B cell (primary cell): ENCODE measurements around the gene PTPRN2. TPM values are rescaled to one million over a fixed set of nuclear protein-coding genes. Genes with fewer than 3 reads are reported as not detected.

ENCODE experiments used
- ATAC-seq: fragments of 200-7000 bp; cut with Tn5 transposase; one replicate; pipeline ENCODE4 v1.10.0; 2021; ENCODE audit warnings: low read depth, mild to moderate bottlenecking, moderate number of reproducible peaks, moderate library complexity
- CTCF ChIA-PET: fragments of 350-600 bp; sonication (Branson Sonifier 250); formaldehyde crosslinking; loops from one replicate; lab custom pipeline; 2021; ENCODE audit warnings: antibody characterized with exemption, inconsistent platforms; lab: Charles Lee
- POLR2A ChIA-PET: fragments of 350-600 bp; sonication (Branson Sonifier 250); formaldehyde crosslinking; loops from one replicate; lab custom pipeline; 2021; ENCODE audit warnings: antibody characterized with exemption; lab: Charles Lee
- DNase-seq: peaks from one replicate; pipeline ENCODE4 v3.0.0; 2013
- H2AFZ ChIP-seq: 2 replicates; pipeline ENCODE4 v1.6.1; 2012; ENCODE audit warnings: mild to moderate bottlenecking, low read depth, low read length; ENCODE audit not compliant: insufficient read depth, poor library complexity, severe bottlenecking
- H3K27ac ChIP-seq, 2 donors: 1 replicate in 1 of 2; 2 replicates in 1 of 2; pipeline ENCODE4 v1.5.1; 2012 to 2013; ENCODE audit warnings: low read length in 2 of 2, mild to moderate bottlenecking in 2 of 2, moderate library complexity in 1 of 2
- H3K27me3 ChIP-seq, 4 experiments: fragments of 200-600 bp in 1 of 4; sonication (generic) in 1 of 4; replicated peaks in 1 of 4; 1 replicate in 2 of 4; 2 replicates in 2 of 4; pipeline versions ENCODE4 v1.6.1 to v1.7.0; 2013 to 2016; ENCODE audit warnings: low read length in 3 of 4, mild to moderate bottlenecking in 2 of 4, mixed read lengths in 1 of 4, moderate library complexity in 1 of 4; ENCODE audit not compliant: insufficient read depth in 4 of 4, control insufficient read depth in 3 of 4; ENCODE audit errors: control extremely low read depth in 1 of 4
- H3K36me3 ChIP-seq, 2 experiments: replicated peaks in 1 of 2; 1 replicate in 1 of 2; 2 replicates in 1 of 2; pipeline versions ENCODE4 v1.6.1 to v1.7.1; 2013; ENCODE audit warnings: low read length in 1 of 2; ENCODE audit not compliant: insufficient read depth in 2 of 2, control insufficient read depth in 1 of 2; ENCODE audit errors: control extremely low read depth in 1 of 2, extremely low read depth in 1 of 2
- H3K4me1 ChIP-seq, 2 donors: fragments of 200-600 bp in 1 of 2; sonication (generic) in 1 of 2; 1 replicate in 1 of 2; 2 replicates in 1 of 2; pipeline versions ENCODE4 v1.5.1 to v1.6.1; 2013 to 2017; ENCODE audit warnings: low read length in 2 of 2; ENCODE audit not compliant: control insufficient read depth in 2 of 2, insufficient read depth in 2 of 2
- H3K4me2 ChIP-seq: replicated peaks from 2 replicates; pipeline ENCODE3; 2012; ENCODE audit warnings: mild to moderate bottlenecking, low read depth, low read length; ENCODE audit not compliant: poor library complexity, severe bottlenecking
- H3K4me3 ChIP-seq, 5 experiments: fragments of 200-600 bp in 1 of 5; sonication (generic) in 1 of 5; 1 replicate in 3 of 5; 2 replicates in 2 of 5; pipeline versions ENCODE4 v1.5.1 to v1.7.0; 2011 to 2016; ENCODE audit warnings: low read length in 4 of 5, mild to moderate bottlenecking in 4 of 5, low read depth in 2 of 5, control low read depth in 1 of 5, moderate library complexity in 1 of 5; ENCODE audit not compliant: insufficient read depth in 1 of 5; ENCODE audit errors: control extremely low read depth in 1 of 5, extremely low read depth in 1 of 5
- H3K79me2 ChIP-seq: fragments of 200-600 bp; sonication (generic); one replicate; pipeline ENCODE4 v1.6.0; 2016; ENCODE audit warnings: low read length; ENCODE audit not compliant: control insufficient read depth, insufficient read depth
- H3K9ac ChIP-seq: fragments of 200-600 bp; sonication (generic); 2 replicates; pipeline ENCODE4 v1.6.1; 2017; ENCODE audit warnings: mild to moderate bottlenecking, low read length, moderate library complexity
- H3K9me3 ChIP-seq, 3 donors: one replicate each; pipeline versions ENCODE4 v1.6.1 to v1.7.1; 2013; ENCODE audit warnings: low read length in 2 of 3; ENCODE audit not compliant: control insufficient read depth in 2 of 3, insufficient read depth in 1 of 3; ENCODE audit errors: control extremely low read depth in 1 of 3
- H4K20me1 ChIP-seq: 2 replicates; pipeline ENCODE4 v1.6.0; 2012; ENCODE audit warnings: mild to moderate bottlenecking, low read length; ENCODE audit not compliant: insufficient read depth, control insufficient read depth, poor library complexity, severe bottlenecking
- H3K27ac Mint-ChIP-seq: one replicate; pipeline ENCODE4 v1.8.0; 2021; ENCODE audit warnings: mixed read lengths
- H3K27me3 Mint-ChIP-seq: one replicate; pipeline ENCODE4 v1.8.0; 2021; ENCODE audit warnings: mixed read lengths
- H3K4me1 Mint-ChIP-seq: one replicate; pipeline ENCODE4 v1.8.0; 2021; ENCODE audit warnings: mixed read lengths
- H3K4me3 Mint-ChIP-seq: one replicate; pipeline ENCODE4 v1.8.0; 2021; ENCODE audit warnings: mixed read lengths
- H3K9me3 Mint-ChIP-seq: one replicate; pipeline ENCODE4 v1.8.0; 2022; ENCODE audit warnings: mixed read lengths; ENCODE audit not compliant: insufficient read depth
- EZH2 ChIP-seq: IDR thresholded peaks from 2 replicates; pipeline ENCODE4 v1.6.1; 2012; ENCODE audit warnings: borderline replicate concordance, low read depth, mild to moderate bottlenecking, moderate library complexity, low read length; ENCODE audit not compliant: insufficient read depth, poor library complexity, severe bottlenecking
- WGBS: methylation state at CpG from one replicate; pipeline ENCODE4 v1.1.5; 2013; ENCODE audit warnings: missing lambda C conversion rate; ENCODE audit not compliant: insufficient coverage; 5-methylcytosine and 5-hydroxymethylcytosine counted together
- intact Hi-C: fragments of 100-400 bp; cut with micrococcal nuclease; formaldehyde crosslinking; loops from one replicate; pipeline ENCODE4 v1.10.0; 2022
- polyA plus RNA-seq: library from polyadenylated mRNA; depleted of rRNA; stranded (reverse); fragments of >200 nt; gene quantifications from 2 replicates; pipeline ENCODE4 v1.2.3, GENCODE V29; 2012
- total RNA-seq, 2 donors: library from RNA; stranded (reverse); fragments of 120-200 nt in 1 of 2; gene quantifications; 1 replicate in 1 of 2; 2 replicates in 1 of 2; pipeline versions ENCODE4 v1.2.3 to v1.2.4, GENCODE V29; 2013 to 2022
- TF ChIP-seq, protein P1 (sequence below): fragments of 200-600 bp; IDR thresholded peaks from one replicate; pipeline ENCODE4 v1.8.0; 2022; ENCODE audit warnings: antibody characterized with exemption, mild to moderate bottlenecking

Gene PTPRN2
- total and polyA plus RNA-seq, 2 donors (not counting 1 experiment from before 2014, with no cell fraction given) = 2.0 to 5.0 TPM

GRCh38 chr7:157807510-157807909 is 780.1 kb downstream of the PTPRN2 start:
- H3K27ac Mint-ChIP-seq = no peak overlapping the region
- Histone ChIP-seq H3K9me3 (peaks cover 0 to 36% (median 0%) of the 10 kb centered on the region in 3 donors), H3K27ac (no peak overlapping the region), H3K4me2 (no peak overlapping the region), H3K79me2 (no peaks in the 10 kb centered on the region), H3K27me3 (no peaks in the 10 kb centered on the region), H3K9ac (no peak overlapping the region), H2AFZ (no peak overlapping the region), H3K36me3 (no peaks in the 10 kb centered on the region), H3K4me1 (no peaks in the 10 kb centered on the region), H4K20me1 (no peaks in the 10 kb centered on the region), H3K4me3 (no peak overlapping the region)
- H3K27me3 Mint-ChIP-seq = no peaks in the 10 kb centered on the region
- no peaks in the 10 kb centered on the region for H3K9me3 Mint-ChIP-seq
- ChIA-PET POLR2A (no interaction called here), CTCF (no interaction called here)
- ATAC-seq (no peak), DNase-seq (no peak)
- TF ChIP-seq EZH2 = no peak
- TF ChIP-seq, protein P1, sequence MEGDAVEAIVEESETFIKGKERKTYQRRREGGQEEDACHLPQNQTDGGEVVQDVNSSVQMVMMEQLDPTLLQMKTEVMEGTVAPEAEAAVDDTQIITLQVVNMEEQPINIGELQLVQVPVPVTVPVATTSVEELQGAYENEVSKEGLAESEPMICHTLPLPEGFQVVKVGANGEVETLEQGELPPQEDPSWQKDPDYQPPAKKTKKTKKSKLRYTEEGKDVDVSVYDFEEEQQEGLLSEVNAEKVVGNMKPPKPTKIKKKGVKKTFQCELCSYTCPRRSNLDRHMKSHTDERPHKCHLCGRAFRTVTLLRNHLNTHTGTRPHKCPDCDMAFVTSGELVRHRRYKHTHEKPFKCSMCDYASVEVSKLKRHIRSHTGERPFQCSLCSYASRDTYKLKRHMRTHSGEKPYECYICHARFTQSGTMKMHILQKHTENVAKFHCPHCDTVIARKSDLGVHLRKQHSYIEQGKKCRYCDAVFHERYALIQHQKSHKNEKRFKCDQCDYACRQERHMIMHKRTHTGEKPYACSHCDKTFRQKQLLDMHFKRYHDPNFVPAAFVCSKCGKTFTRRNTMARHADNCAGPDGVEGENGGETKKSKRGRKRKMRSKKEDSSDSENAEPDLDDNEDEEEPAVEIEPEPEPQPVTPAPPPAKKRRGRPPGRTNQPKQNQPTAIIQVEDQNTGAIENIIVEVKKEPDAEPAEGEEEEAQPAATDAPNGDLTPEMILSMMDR = no peak
- no peaks in the 10 kb centered on the region for H3K4me1 Mint-ChIP-seq
- H3K4me3 Mint-ChIP-seq = no peak overlapping the region
- intact Hi-C loops = no loop called here
- 97% methylated on average over 4 of the region's 4 CpGs for WGBS

- H3K4me1 Mint-ChIP-seq = no peaks in the 10 kb centered on the region
- Histone ChIP-seq H3K4me3 (no peak overlapping the region), H3K4me2 (no peak overlapping the region), H3K79me2 (no peaks in the 10 kb centered on the region), H3K4me1 (no peaks in the 10 kb centered on the region), H3K9ac (no peak overlapping the region), H3K9me3 (peaks cover 0 to 39% (median 0%) of the 10 kb centered on the region in 3 donors), H3K27me3 (no peaks in the 10 kb centered on the region), H4K20me1 (no peaks in the 10 kb centered on the region), H2AFZ (no peak overlapping the region), H3K36me3 (no peaks in the 10 kb centered on the region), H3K27ac (no peak overlapping the region)
- WGBS = 88% methylated on average over 4 of the region's 4 CpGs
- H3K9me3 Mint-ChIP-seq = no peaks in the 10 kb centered on the region
- no peak overlapping the region for H3K4me3 Mint-ChIP-seq
- no peak for TF ChIP-seq EZH2
- TF ChIP-seq, protein P1 = no peak
- no peak for DNase-seq
- POLR2A ChIA-PET = no interaction called here
- no peaks in the 10 kb centered on the region for H3K27me3 Mint-ChIP-seq
- intact Hi-C loops = no loop called here
- CTCF ChIA-PET = no interaction called here
- no peak overlapping the region for H3K27ac Mint-ChIP-seq
- ATAC-seq = no peak
Observed at GRCh38 chr7:157806711-157807110, 780.9 kb downstream of the PTPRN2 start.
